Nephron (organoid): ENCODE results near the gene LHFPL2.

Source experiments
- H3K27ac Mint-ChIP-seq, 3 experiments: 2 replicates each; pipeline ENCODE4 v1.8.0; 2020; ENCODE audit warnings: mixed read lengths in 3 of 3, mild to moderate bottlenecking in 2 of 3, moderate library complexity in 1 of 3
- H3K27me3 Mint-ChIP-seq: 2 replicates; pipeline ENCODE4 v1.8.0; 2021; ENCODE audit warnings: low read depth, mild to moderate bottlenecking, moderate library complexity, mixed read lengths
- H3K36me3 Mint-ChIP-seq: 2 replicates; pipeline ENCODE4 v1.8.0; 2020; ENCODE audit warnings: low read depth, mixed read lengths
- H3K4me1 Mint-ChIP-seq: 2 replicates; pipeline ENCODE4 v1.8.0; 2020; ENCODE audit warnings: mixed read lengths
- H3K4me3 Mint-ChIP-seq, 3 experiments: 2 replicates each; pipeline ENCODE4 v1.8.0; 2020; ENCODE audit warnings: mild to moderate bottlenecking in 3 of 3, mixed read lengths in 3 of 3, moderate library complexity in 2 of 3
- H3K9me3 Mint-ChIP-seq: 2 replicates; pipeline ENCODE4 v1.8.0; 2020; ENCODE audit warnings: mixed read lengths
- TF ChIP-seq, protein P1 (sequence below), 3 experiments: fragments of 200-600 bp; sonication (generic); IDR thresholded peaks; one replicate each; pipeline ENCODE4 v1.5.0; 2021; ENCODE audit warnings: antibody characterized with exemption in 3 of 3; ENCODE audit not compliant: unreplicated experiment in 3 of 3

LHFPL2 gene

DNA sequence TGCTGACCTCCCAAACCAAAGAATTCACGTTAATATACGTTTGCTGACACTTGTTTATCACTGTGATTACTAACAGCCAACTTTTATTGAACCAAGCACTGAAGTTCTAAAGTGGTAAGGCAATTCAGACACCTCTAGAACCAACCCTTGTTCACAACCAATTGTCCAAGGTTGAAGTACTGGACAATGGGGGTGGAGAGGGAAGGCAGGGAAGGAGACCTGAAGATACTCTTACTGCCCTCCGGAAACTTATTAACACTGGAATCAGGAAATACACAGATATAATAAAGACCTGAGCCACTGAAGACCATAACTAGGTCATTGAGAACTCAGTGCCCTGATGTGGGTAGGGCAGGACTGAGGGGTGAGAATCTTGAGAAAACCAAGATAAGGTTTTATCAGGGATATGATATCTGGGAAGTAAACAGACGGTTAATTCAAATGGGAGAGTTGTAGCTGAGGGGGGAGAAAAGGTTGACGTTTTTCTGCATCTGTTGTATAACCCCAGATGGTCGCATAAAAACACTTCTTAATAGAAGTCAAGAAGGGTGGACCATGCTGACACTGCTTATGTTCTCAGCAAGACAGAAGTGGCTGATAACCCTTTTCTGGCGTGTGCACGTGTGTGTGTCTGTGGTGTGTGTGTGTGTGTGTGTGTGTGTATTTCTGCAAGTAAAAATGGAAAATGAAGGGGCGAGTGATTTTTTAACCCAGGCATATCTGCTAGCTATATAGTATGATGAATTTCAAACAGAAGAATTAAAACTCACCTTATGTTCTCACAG lies 125.9 kb downstream of the LHFPL2 start:
- H3K27ac Mint-ChIP-seq = peak overlapping the region; percentile 84 to 89 (median 88)
- no peaks in the 10 kb centered on the region for H3K27me3 Mint-ChIP-seq
- TF ChIP-seq, protein P1, sequence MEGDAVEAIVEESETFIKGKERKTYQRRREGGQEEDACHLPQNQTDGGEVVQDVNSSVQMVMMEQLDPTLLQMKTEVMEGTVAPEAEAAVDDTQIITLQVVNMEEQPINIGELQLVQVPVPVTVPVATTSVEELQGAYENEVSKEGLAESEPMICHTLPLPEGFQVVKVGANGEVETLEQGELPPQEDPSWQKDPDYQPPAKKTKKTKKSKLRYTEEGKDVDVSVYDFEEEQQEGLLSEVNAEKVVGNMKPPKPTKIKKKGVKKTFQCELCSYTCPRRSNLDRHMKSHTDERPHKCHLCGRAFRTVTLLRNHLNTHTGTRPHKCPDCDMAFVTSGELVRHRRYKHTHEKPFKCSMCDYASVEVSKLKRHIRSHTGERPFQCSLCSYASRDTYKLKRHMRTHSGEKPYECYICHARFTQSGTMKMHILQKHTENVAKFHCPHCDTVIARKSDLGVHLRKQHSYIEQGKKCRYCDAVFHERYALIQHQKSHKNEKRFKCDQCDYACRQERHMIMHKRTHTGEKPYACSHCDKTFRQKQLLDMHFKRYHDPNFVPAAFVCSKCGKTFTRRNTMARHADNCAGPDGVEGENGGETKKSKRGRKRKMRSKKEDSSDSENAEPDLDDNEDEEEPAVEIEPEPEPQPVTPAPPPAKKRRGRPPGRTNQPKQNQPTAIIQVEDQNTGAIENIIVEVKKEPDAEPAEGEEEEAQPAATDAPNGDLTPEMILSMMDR (IDR thresholded peaks at IDR 0.05; ENCODE audit: unreplicated experiment in 3 of 3) = no peak
- H3K9me3 Mint-ChIP-seq = no peaks in the 10 kb centered on the region
- H3K4me3 Mint-ChIP-seq = peak overlapping the region in 1 of 3 experiments; percentile 39
- H3K36me3 Mint-ChIP-seq = peaks cover 9% of the 10 kb centered on the region
- peaks cover 73% of the 10 kb centered on the region for H3K4me1 Mint-ChIP-seq

GRCh38 chr5:78521455-78521854 lies 127.1 kb downstream of the LHFPL2 start:
- Mint-ChIP-seq H3K27me3 (no peaks in the 10 kb centered on the region), H3K27ac (peak overlapping the region in 2 of 3 experiments; percentile 18 to 47), H3K36me3 (peaks cover 18% of the 10 kb centered on the region), H3K4me3 (no peak overlapping the region), H3K4me1 (peaks cover 70% of the 10 kb centered on the region), H3K9me3 (no peaks in the 10 kb centered on the region)
- TF ChIP-seq, protein P1 (IDR thresholded peaks at IDR 0.05; ENCODE audit: unreplicated experiment in 3 of 3) = no peak

- peaks cover 73% of the 10 kb centered on the region for H3K4me1 Mint-ChIP-seq
- peaks cover 38% of the 10 kb centered on the region for H3K36me3 Mint-ChIP-seq
- no peaks in the 10 kb centered on the region for H3K27me3 Mint-ChIP-seq
- H3K9me3 Mint-ChIP-seq = no peaks in the 10 kb centered on the region
- no peak overlapping the region for H3K4me3 Mint-ChIP-seq
- TF ChIP-seq, protein P1 (IDR thresholded peaks at IDR 0.05; ENCODE audit: unreplicated experiment in 3 of 3) = no peak
- peak overlapping the region; percentile 82 to 93 (median 93) for H3K27ac Mint-ChIP-seq
Observed at GRCh38 chr5:78519198-78519941, 129.2 kb downstream of the LHFPL2 start.

DNA sequence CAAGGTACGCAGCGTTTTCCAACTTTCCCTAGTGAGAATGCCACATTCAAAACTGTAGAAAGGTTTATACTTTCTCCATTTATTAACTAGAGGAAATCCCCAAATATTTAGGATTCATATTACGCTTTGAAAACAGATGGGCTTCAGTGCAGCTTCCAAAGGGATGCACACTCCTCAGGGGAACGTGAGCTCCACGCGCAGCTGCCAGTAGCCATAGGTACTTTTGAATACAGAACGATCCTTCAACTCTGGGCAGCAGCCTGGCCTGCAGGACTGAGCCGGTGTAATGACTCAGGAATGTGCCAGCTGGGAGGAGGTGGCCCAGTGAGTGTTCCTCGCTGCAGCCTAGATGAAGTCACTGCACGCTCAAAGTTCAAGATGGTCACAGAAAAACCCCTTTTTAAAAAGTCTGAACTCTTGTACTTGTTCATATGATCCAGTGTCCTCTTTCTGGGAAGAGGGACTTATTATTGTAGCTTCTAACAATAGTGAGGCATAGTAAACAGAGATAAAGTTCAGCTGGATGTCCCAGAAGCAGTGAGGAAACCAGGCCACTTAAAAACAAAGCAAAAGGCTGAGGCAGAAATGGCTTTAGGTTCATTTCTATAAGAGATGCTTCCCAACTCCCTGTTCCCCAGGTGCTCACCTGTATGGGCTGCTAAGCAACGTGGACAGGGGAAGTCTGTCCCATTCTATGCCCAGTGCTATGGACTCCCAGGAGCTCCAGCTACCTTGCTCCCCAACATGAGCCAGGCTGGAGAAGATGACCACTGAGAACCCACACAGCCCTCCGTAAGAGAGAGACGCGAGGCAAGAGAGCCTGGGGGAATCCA lies 130.0 kb downstream of the LHFPL2 start:
- H3K27me3 Mint-ChIP-seq = no peaks in the 10 kb centered on the region
- TF ChIP-seq, protein P1 (IDR thresholded peaks at IDR 0.05; ENCODE audit: unreplicated experiment in 3 of 3) = no peak
- no peaks in the 10 kb centered on the region for H3K9me3 Mint-ChIP-seq
- no peak overlapping the region for H3K4me3 Mint-ChIP-seq
- H3K27ac Mint-ChIP-seq = peak overlapping the region; percentile 82 to 93 (median 93)
- H3K36me3 Mint-ChIP-seq = peaks cover 46% of the 10 kb centered on the region
- peaks cover 73% of the 10 kb centered on the region for H3K4me1 Mint-ChIP-seq

DNA sequence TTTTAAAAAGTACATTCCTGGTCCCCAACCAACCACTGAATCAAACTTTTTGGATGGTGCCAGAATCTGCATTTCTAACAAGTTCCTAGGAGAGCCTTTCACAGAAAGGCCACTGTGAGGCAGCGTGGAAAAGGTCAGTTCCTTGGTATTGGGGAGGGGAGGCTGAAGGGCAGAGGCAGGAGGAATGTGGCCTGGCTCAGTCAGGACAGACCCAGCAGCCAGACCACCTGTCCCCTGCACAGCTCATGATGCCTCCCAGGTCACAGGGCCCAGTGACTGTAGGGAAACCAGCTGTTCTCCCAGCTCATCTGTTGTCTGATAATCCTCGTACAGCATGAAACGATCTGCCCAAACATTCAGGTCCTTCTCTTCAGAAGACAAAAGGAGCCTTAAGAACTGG lies 132.9 kb downstream of the LHFPL2 start:
- TF ChIP-seq, protein P1 (IDR thresholded peaks at IDR 0.05; ENCODE audit: unreplicated experiment in 3 of 3) = no peak
- H3K9me3 Mint-ChIP-seq = no peaks in the 10 kb centered on the region
- peak overlapping the region; percentile 63 to 73 (median 69) for H3K27ac Mint-ChIP-seq
- H3K27me3 Mint-ChIP-seq = no peaks in the 10 kb centered on the region
- H3K4me3 Mint-ChIP-seq = no peak overlapping the region
- H3K36me3 Mint-ChIP-seq = peaks cover 51% of the 10 kb centered on the region
- peaks cover 82% of the 10 kb centered on the region for H3K4me1 Mint-ChIP-seq
